Testis (tissue), 3 donors: ENCODE results near the gene MICA. TPM values are rescaled to one million over a fixed set of nuclear protein-coding genes. Genes with fewer than 3 reads are reported as not detected.
"Not testable (repeated sequence)": the region's sequence is repeated elsewhere in the genome, so short reads cannot be mapped to it uniquely, and the experiment has no call there.

Experiments
- DNase-seq: peaks from one replicate; pipeline ENCODE4 v3.0.0-alpha.2; 2019
- H3K27ac ChIP-seq, 2 donors: fragments of 200-600 bp; sonication (generic); one replicate each; pipeline ENCODE4 v1.5.1; 2019
- H3K27me3 ChIP-seq: fragments of 200-600 bp; sonication (generic); one replicate; pipeline ENCODE4 v1.5.1; 2019
- H3K36me3 ChIP-seq: fragments of 200-600 bp; sonication (generic); one replicate; pipeline ENCODE4 v1.5.1; 2017; ENCODE audit warnings: low read depth; ENCODE audit errors: missing control alignments
- H3K4me1 ChIP-seq: fragments of 200-600 bp; sonication (generic); one replicate; pipeline ENCODE4 v1.5.1; 2019
- H3K4me3 ChIP-seq, 2 donors: fragments of 200-600 bp; sonication (generic); one replicate each; pipeline ENCODE4 v1.5.1; 2017 to 2019
- H3K9me3 ChIP-seq: fragments of 200-600 bp; sonication (generic); one replicate; pipeline ENCODE4 v1.5.1; 2017
- POLR2A ChIP-seq: fragments of 450-650 bp; IDR thresholded peaks from one replicate; pipeline ENCODE4 v1.6.1; 2017; ENCODE audit warnings: antibody characterized with exemption, mild to moderate bottlenecking, moderate library complexity
- WGBS, 2 donors: methylation state at CpG; one replicate each; pipeline ENCODE4 v1.1.5; 2018; 5-methylcytosine and 5-hydroxymethylcytosine counted together
- intact Hi-C: fragments of 100-400 bp; cut with DNase I; formaldehyde crosslinking; loops from one replicate; pipeline ENCODE4 v1.15.1; 2023; ENCODE audit warnings: low total_unique reads
- polyA plus RNA-seq: library from polyadenylated mRNA; stranded (reverse); fragments of 350-450 nt; fragmentation: Illumina TruSeq; extraction: RNeasy Lipid Tissue Mini Kit (QIAGEN cat#74804); gene quantifications from one replicate; pipeline ENCODE4 v1.2.3, GENCODE V29; 2014; ENCODE audit warnings: low read depth, low replicate concordance; ENCODE audit not compliant: insufficient read depth
- total RNA-seq, 2 donors: library from RNA; depleted of rRNA; stranded (reverse); fragments of >200 nt; gene quantifications; one replicate each; pipeline ENCODE4 v1.2.3, GENCODE V29; 2016
- TF ChIP-seq, protein P1 (sequence below), 3 experiments: fragments of 450-650 bp in 2 of 3; fragments of 200-600 bp in 1 of 3; sonication (generic) in 1 of 3; IDR thresholded peaks; one replicate each; pipeline ENCODE4 v1.5.1; 2016 to 2019; ENCODE audit warnings: antibody characterized with exemption in 3 of 3, mild to moderate bottlenecking in 2 of 3, moderate library complexity in 1 of 3

MICA gene
- total and polyA plus RNA-seq, 3 donors from 2014 or later, result 18.2 to 28.2 (median 24.7) TPM

- Histone ChIP-seq H3K4me3 (peak overlapping the region; percentile 72 to 82), H3K36me3 (no peaks in the 10 kb centered on the region), H3K27me3 (no peaks in the 10 kb centered on the region), H3K4me1 (peaks cover 26% of the 10 kb centered on the region), H3K9me3 (no peaks in the 10 kb centered on the region), H3K27ac (peak overlapping the region; percentile 93 to 97)
- TF ChIP-seq, protein P1, sequence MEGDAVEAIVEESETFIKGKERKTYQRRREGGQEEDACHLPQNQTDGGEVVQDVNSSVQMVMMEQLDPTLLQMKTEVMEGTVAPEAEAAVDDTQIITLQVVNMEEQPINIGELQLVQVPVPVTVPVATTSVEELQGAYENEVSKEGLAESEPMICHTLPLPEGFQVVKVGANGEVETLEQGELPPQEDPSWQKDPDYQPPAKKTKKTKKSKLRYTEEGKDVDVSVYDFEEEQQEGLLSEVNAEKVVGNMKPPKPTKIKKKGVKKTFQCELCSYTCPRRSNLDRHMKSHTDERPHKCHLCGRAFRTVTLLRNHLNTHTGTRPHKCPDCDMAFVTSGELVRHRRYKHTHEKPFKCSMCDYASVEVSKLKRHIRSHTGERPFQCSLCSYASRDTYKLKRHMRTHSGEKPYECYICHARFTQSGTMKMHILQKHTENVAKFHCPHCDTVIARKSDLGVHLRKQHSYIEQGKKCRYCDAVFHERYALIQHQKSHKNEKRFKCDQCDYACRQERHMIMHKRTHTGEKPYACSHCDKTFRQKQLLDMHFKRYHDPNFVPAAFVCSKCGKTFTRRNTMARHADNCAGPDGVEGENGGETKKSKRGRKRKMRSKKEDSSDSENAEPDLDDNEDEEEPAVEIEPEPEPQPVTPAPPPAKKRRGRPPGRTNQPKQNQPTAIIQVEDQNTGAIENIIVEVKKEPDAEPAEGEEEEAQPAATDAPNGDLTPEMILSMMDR (IDR thresholded peaks at IDR 0.05), result peak; percentile 74 to 92 (median 80)
- no peak for TF ChIP-seq POLR2A
- 0 to 1% methylated on average over 28 to 52 of the region's 57 CpGs for WGBS, 2 donors
- DNase-seq, result peak; percentile 94
- intact Hi-C loops, result loop anchor here (5.0 kb wide), 1 partner anchor 42 kb away; no protein-coding TSS in a partner anchor
Observed at GRCh38 chr6:31399589-31400466, 3.6 kb upstream of the MICA start.

DNA sequence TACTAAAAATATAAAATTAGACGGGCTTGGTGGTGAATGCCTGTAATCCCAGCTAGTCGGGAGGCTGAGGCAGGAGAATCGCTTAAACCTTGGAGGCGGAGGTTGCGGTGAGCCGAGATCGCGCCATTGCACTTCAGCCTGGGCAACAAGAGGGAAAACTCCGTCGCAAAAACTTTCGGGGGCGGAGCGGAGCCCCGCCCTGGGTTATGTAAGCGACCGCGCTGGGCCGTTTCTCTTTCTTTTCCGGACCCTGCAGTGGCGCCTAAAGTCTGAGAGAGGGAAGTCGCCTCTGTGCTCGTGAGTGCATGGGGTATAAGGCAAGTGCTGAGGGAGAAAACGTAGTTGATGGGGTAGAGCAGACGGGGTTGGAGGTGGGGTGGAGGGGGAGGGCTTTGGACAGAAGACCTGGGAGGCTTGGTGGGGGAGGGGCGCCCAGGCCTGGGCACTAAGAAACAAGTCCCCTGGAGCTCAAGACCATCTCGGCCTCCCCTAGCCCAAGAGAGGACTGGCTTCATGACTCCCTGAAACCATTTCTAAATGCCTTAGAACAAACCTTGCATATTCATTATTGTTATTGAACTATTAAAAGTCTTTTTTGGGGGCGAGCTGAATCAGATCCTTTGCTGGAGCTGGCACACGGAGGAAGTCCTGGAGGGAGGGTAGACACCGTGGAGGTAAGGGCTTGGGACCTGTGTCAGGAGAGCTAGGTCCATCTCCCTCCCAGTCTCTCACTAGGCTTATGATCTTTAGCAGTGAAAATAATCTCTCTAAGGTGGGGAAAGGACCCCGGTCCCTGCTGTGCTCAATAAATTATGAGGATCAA lies 2.7 kb upstream of the MICA start:
- peak overlapping the region; percentile 72 to 82 for H3K4me3 ChIP-seq
- intact Hi-C loops, result no loop called here
- peak overlapping the region; percentile 93 to 97 for H3K27ac ChIP-seq
- TF ChIP-seq, protein P1 (IDR thresholded peaks at IDR 0.05), result no peak
- TF ChIP-seq POLR2A, result no peak
- DNase-seq, result peak; percentile 83
- H3K36me3 ChIP-seq, result no peaks in the 10 kb centered on the region
- no peaks in the 10 kb centered on the region for H3K9me3 ChIP-seq
- no peaks in the 10 kb centered on the region for H3K27me3 ChIP-seq
- 1 to 2% methylated on average over 26 to 30 of the region's 30 CpGs for WGBS, 2 donors
- peaks cover 26% of the 10 kb centered on the region for H3K4me1 ChIP-seq

GRCh38 chr6:31401403-31401802 lies 2.0 kb upstream of the MICA start:
- WGBS, 2 donors, result 15 to 18% methylated on average over 4 of the region's 4 CpGs

GRCh38 chr6:31402324-31403282 lies 792 bp upstream of the MICA start:
- intact Hi-C loops, result no loop called here
- no peaks in the 10 kb centered on the region for H3K36me3 ChIP-seq
- peak overlapping the region; percentile 93 to 97 for H3K27ac ChIP-seq
- TF ChIP-seq POLR2A, result no peak
- TF ChIP-seq, protein P1 (IDR thresholded peaks at IDR 0.05), result no peak
- peaks cover 21% of the 10 kb centered on the region for H3K4me1 ChIP-seq
- peak; percentile 57 for DNase-seq
- peak overlapping the region; percentile 71 to 79 for H3K4me3 ChIP-seq
- H3K9me3 ChIP-seq, result no peaks in the 10 kb centered on the region
- H3K27me3 ChIP-seq, result no peaks in the 10 kb centered on the region
- 3 to 5% methylated on average over 26 to 27 of the region's 27 CpGs for WGBS, 2 donors

More at GRCh38 chr6:31401403-31401802, 2.0 kb upstream of the MICA start:
- intact Hi-C loops, result no loop called here
- Histone ChIP-seq H3K9me3 (no peaks in the 10 kb centered on the region), H3K4me3 (peak overlapping the region; percentile 72 to 82), H3K36me3 (no peaks in the 10 kb centered on the region), H3K27ac (peak overlapping the region; percentile 93 to 97), H3K4me1 (peaks cover 26% of the 10 kb centered on the region), H3K27me3 (no peaks in the 10 kb centered on the region)
- DNase-seq, result peak; percentile 80
- TF ChIP-seq, protein P1 (IDR thresholded peaks at IDR 0.05), result no peak
- TF ChIP-seq POLR2A, result no peak

DNA sequence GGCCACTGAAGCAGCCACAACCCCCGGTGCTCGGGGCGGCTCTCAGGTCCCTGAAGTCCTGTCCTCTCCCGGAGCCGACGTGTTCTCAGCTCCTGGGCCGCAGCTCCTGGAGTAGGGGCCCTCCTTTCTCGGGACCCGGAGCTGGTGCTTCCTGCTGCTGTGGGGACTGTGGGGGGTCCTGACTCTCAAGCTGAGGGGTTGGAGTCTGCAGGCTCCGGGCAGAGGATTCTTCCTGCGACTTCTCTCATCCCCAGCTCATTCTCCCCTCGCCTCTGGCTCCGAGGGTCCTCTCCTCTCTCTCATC lies 618 bp downstream of the MICA start:
- WGBS, 2 donors, result 5 to 8% methylated on average over 13 of the region's 13 CpGs

More for the DNA sequence above, 618 bp downstream of the MICA start:
- Histone ChIP-seq H3K4me1 (peaks cover 21% of the 10 kb centered on the region), H3K4me3 (peak overlapping the region; percentile 71 to 79), H3K27ac (peak overlapping the region in 1 of 2 donors; percentile 97)
- H3K27me3 ChIP-seq, H3K9me3 ChIP-seq, DNase-seq, H3K36me3 ChIP-seq, intact Hi-C loops: not testable (repeated sequence)
